Occipital lobe (tissue), 2 donors: ENCODE results near the gene SDK1. TPM values are rescaled to one million over a fixed set of nuclear protein-coding genes. Genes with fewer than 3 reads are reported as not detected.

Experiments used
- DNase-seq: peaks from one replicate; lab custom pipeline; 2025; lab: John Stamatoyannopoulos, UW
- total RNA-seq: library from RNA; depleted of rRNA; stranded (reverse); fragments of >200 nt; gene quantifications from one replicate; pipeline ENCODE4 v1.2.3, GENCODE V29; 2014

Gene SDK1
- total RNA-seq, 1 donor from 2014 or later, result 7.0 TPM

GRCh38 chr7:3455806-3456595 is 154.9 kb downstream of the SDK1 start:
- DNase-seq, result no peak

GRCh38 chr7:3459111-3459510 is 158.1 kb downstream of the SDK1 start:
- no peak for DNase-seq

DNA sequence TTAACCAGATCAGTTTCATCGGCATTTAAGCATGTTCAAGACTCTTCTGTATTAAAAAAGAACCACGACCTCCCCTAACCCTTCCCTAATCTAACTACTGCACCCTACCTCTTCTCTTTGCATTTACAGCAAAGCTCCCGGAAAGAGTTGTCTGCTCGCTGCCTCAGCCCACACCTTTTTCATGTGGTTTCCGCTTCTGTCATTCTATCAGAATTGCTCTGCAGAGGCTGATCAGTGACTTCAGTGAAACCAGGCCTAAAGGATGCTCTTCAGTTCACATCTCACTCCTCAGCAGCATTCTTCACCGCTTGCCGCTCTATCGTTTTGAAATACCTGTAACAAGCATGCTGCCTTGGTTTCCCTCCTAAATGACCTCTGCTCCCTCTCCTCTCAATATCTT is 160.9 kb downstream of the SDK1 start:
- DNase-seq, result no peak

DNA sequence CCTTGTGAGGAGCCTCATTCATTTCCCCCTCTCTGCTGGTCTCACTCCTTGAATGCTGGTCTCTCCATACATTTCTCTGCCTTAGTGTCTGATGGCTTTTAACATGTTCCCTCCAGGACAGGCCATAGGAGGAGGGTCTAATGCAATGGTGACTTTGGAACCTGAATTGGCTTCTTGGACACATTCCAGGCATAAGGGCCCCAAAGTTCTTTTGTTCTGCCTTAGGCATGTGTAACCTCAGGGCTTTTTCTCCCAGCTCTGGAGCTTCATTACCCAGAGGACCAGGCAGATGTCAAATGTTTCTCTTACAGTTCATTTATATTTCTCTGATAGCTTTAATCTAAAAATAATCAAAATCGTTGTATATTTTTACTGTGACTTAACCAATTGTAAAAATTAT is 162.6 kb downstream of the SDK1 start:
- no peak for DNase-seq

- DNase-seq, result no peak
Observed at GRCh38 chr7:3464900-3465622, 164.0 kb downstream of the SDK1 start.

- DNase-seq, result no peak
Observed at GRCh38 chr7:3466261-3466660, 165.2 kb downstream of the SDK1 start.

- DNase-seq, result no peak
Observed at GRCh38 chr7:3469641-3470040, 168.6 kb downstream of the SDK1 start.

GRCh38 chr7:3480197-3480596 is 179.1 kb downstream of the SDK1 start:
- DNase-seq, result no peak

GRCh38 chr7:3481435-3481834 is 180.4 kb downstream of the SDK1 start:
- DNase-seq, result no peak

- DNase-seq, result no peak
Observed at GRCh38 chr7:3482147-3482921, 181.3 kb downstream of the SDK1 start.

- no peak for DNase-seq
Observed at GRCh38 chr7:3486841-3487240, 185.8 kb downstream of the SDK1 start.

DNA sequence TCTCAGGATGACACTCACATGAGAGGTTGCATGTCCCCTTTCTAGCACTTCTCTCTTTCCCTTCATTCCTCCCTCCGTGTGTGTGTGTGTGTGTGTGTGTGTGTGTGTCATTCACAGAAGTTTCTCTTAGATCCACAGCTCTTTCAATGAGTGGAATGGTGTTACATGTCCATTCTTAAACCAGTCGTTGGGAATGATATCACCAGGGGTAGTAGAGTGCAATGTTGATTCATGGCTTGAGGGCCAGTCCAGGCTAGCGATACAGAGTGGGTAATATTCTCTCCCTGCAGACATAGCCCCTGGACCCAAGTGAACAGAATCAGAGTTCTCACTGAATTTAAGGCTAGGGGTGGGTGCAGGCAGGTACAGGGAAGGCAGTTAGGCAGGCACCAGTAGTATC is 187.8 kb downstream of the SDK1 start:
- DNase-seq, result no peak

DNA sequence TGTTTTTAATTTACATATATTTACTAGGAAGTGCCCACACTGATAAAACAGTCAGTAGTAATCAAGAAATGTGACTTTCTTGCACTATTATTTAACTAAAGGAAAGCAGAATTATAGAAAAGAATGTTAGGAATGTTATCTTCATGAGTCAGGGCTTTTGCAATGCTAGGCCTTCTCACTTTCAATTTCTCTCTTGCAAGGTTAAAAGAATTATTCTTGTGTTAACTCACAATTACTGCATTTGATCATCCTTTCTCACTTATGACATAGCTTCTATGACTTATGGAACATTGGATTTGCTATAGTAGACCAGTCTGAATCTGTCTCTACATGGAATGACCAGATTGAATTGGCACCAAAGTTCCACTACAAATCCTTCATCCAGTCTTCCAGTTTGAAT is 192.4 kb downstream of the SDK1 start:
- DNase-seq, result no peak

DNA sequence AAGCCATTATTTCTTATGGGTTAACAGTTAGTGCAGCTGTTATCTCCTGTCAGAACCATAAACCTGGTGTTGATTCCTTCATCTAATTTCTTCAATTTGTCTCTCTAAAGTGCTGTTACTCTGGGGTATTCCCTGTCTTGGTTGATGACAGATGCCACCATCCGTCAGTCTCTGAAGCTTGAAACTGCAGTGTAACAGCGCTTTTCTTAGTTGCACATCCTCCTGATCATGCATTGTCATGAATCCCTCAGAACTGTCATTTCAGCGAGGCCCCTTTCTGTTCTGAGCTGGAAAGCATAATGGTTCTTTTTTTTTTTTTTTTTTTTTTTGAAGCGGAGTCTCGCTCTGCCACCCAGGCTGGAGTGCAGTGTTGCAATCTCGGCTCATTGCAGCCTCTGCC is 193.9 kb downstream of the SDK1 start:
- DNase-seq, result no peak

- DNase-seq, result no peak
Observed at GRCh38 chr7:3495530-3495929, 194.5 kb downstream of the SDK1 start.

DNA sequence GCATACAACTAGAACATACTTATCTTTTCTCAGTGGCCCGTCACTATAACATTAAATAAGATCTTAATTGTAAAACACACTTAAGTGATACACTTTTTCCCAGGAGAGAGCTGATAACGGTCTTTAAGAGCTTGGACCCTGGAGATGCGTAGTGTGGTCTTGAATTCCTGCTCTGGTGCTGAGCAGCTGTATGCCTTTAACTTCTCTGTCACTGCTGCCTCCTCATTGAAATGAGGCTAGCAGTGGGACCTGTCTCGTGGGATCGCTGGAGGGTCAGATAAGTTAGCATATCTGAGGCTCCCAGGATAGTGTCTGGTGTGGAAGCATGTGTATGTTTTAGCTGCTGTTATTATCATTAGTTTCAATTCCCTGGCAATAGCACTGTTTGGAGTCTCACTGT is 194.9 kb downstream of the SDK1 start:
- no peak for DNase-seq

GRCh38 chr7:3497796-3498195 is 196.7 kb downstream of the SDK1 start:
- no peak for DNase-seq

- no peak for DNase-seq
Observed at GRCh38 chr7:3501671-3502070, 200.6 kb downstream of the SDK1 start.

DNA sequence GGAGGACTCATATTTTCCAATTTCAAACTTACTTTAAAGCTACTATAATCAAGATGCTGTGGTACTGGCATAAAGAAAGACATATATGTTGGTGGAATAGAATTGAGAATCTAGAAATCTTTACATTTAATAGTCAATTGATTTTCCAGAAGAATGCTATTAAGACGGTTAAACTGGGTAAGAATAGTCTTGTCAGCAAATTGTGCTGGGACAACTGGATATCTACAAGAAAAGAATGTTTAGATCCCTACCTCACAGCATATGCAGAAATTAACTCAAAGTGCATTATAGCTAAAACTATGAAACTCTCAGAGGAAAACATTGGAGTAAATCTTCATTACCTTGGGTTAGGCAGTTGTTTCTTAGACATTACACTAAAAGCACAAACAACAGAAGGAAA is 203.3 kb downstream of the SDK1 start:
- no peak for DNase-seq

DNA sequence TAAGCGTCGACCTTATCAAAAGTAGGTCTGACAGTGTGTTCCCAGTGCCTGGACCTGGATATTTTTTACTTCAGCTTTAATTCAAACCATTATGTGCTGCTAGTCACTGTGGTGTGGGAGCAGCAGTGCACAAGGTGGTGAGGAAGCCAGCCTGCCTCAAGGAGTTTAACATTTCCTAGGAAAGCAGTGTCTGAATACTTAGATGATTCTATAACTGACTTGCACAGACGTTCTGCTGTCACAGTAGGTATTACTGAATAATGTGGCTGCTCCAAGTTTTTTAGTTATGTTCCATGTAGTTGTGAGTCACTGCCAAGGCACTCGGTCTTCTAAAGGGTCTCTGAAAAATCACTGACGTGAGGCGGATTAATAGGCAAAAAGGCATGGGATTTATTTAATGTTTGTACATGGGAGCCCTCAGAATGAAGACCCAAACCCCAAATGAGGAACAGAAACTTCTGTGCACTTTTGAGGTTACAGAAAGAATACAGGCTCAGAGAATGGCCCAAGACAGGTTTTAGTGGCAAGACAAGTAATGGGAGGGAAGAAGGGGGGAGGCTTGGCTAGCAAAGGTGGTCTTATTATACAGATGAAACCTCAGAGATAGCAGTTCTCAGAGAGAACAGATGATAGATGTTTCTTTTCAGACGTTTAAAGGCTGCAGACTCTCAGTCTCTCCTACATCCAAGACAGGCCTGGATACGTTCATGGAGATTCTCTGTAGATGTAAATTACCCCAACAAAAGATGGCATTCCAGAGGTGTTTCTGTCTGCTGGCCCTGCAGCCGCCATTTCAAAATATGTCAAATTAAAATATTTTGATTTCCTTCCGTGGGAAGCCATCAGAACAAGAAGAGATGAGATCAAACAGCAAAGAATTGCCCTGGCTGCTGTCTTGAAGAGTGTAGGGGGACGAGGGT is 209.3 kb downstream of the SDK1 start:
- DNase-seq, result no peak

DNA sequence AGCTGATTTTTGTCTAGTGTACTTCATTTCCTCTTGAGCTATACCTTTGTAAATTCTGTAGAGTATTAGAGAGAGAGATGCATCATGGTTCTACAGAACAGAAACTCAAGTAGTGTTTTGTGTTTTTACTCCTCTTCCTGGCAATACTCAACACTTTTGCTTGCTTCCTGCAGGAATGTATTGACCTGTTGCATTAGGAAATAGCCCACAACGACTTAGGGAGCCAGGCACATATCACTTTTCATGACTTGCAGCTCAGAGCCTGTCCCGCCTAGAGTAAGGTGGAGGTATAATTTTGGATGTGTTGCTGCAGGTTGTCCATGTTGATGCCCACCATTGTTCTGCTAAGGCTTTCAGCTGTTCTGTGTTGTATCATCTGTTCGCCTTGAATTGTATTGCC is 216.3 kb downstream of the SDK1 start:
- no peak for DNase-seq
